Stimulated activated memory B cell treated with anti-CD40 and anti-IgM and Interleukin-4, amounts not matched to agents 10 μg/mL and 1 μg/mL and 100 μg/mL, for 72 hours (primary cell): ENCODE measurements around the gene HOOK1.

ENCODE experiments used
- ATAC-seq: fragments of 150-1000 bp; cut with Tn5 transposase; 2 replicates; pipeline ENCODE4 v1.10.0; 2021
- H3K27ac Mint-ChIP-seq: one replicate; pipeline ENCODE4 v1.8.0; 2022; ENCODE audit warnings: mild to moderate bottlenecking, mixed read lengths
- H3K27me3 Mint-ChIP-seq: one replicate; pipeline ENCODE4 v1.8.0; 2022; ENCODE audit warnings: mixed read lengths
- H3K36me3 Mint-ChIP-seq: one replicate; pipeline ENCODE4 v1.8.0; 2022; ENCODE audit warnings: mixed read lengths
- H3K4me1 Mint-ChIP-seq: one replicate; pipeline ENCODE4 v1.8.0; 2022; ENCODE audit warnings: mixed read lengths
- H3K4me3 Mint-ChIP-seq: one replicate; pipeline ENCODE4 v1.8.0; 2022; ENCODE audit warnings: mild to moderate bottlenecking, moderate library complexity, mixed read lengths
- H3K9me3 Mint-ChIP-seq: one replicate; pipeline ENCODE4 v1.8.0; 2022; ENCODE audit warnings: mixed read lengths

HOOK1 gene

DNA sequence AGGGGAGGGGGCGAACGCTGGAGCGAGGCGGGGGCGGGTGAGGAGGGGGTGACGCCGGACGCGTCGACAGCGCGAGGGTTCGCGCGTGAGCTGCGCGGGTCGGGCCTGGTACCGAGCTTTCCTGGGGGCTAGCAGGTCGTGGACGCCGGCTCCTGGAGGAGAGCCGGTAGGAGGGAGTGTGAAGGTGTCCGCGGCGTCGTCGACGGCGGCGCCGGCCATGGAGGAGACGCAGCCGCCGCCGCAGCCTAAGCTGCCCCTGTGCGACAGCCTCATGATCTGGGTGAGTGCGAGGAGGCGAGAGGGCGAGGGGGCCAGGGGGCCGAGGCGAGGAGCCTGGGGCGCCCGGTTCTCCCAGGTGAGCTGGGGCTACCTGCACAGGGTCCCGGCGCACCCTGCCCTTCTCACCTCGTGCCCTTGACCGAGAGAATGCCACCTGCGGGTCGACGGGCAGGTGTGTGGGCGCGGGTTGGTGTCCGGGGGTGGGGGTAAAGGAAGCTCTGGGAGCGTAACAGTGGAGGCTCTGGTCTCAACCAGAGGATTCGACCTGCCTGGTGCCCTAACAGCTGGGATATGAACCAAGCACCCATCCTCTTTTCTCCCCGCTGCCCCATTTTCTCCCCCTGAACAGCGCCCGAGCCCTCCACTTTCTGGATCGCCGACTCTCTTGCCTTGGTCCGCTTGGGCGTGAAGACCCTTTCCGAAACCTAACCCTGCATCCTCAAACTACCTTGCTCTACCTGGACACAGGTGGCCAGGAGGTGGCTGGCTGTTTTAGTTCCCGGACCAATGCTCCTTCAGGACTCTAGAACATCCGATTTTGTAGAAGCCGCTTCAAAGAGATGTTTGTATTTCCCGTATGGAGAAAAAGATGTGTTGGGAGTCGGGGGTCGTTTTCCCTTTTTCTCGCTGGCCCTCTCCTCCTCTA is at the start of gene HOOK1:
Gene HOOK1 (plus strand): TSS at position 49 of the 925 bp plus-strand sequence. CDS start 169 bp downstream, at position 218.
- ATAC-seq = no peak
- no peaks in the 10 kb centered on the region for H3K9me3 Mint-ChIP-seq
- H3K27ac Mint-ChIP-seq = no peak within 1 kb of the TSS
- H3K36me3 Mint-ChIP-seq = no peaks in the 10 kb centered on the region
- peaks cover 6% of the 10 kb centered on the region for H3K4me1 Mint-ChIP-seq
- no peak within 1 kb of the TSS for H3K4me3 Mint-ChIP-seq
- peaks cover 9% of the 10 kb centered on the region for H3K27me3 Mint-ChIP-seq

- Mint-ChIP-seq H3K27ac (no peak overlapping the region), H3K4me1 (no peaks in the 10 kb centered on the region), H3K9me3 (no peaks in the 10 kb centered on the region), H3K36me3 (peaks cover 5% of the 10 kb centered on the region), H3K4me3 (no peak overlapping the region), H3K27me3 (no peaks in the 10 kb centered on the region)
- no peak for ATAC-seq
Measured at GRCh38 chr1:59765011-59765730, 49.6 kb upstream of the HOOK1 start.

GRCh38 chr1:59766227-59766855 is 48.4 kb upstream of the HOOK1 start:
- H3K36me3 Mint-ChIP-seq = peaks cover 5% of the 10 kb centered on the region
- H3K27me3 Mint-ChIP-seq = no peaks in the 10 kb centered on the region
- H3K27ac Mint-ChIP-seq = no peak overlapping the region
- H3K9me3 Mint-ChIP-seq = no peaks in the 10 kb centered on the region
- H3K4me1 Mint-ChIP-seq = no peaks in the 10 kb centered on the region
- no peak for ATAC-seq
- H3K4me3 Mint-ChIP-seq = no peak overlapping the region

GRCh38 chr1:59767119-59767518 is 47.6 kb upstream of the HOOK1 start:
- no peak for ATAC-seq
- Mint-ChIP-seq H3K4me1 (no peaks in the 10 kb centered on the region), H3K27me3 (no peaks in the 10 kb centered on the region), H3K27ac (no peak overlapping the region), H3K36me3 (peaks cover 5% of the 10 kb centered on the region), H3K4me3 (no peak overlapping the region), H3K9me3 (no peaks in the 10 kb centered on the region)

- Mint-ChIP-seq H3K4me3 (no peak overlapping the region), H3K4me1 (no peaks in the 10 kb centered on the region), H3K36me3 (peaks cover 6% of the 10 kb centered on the region), H3K27me3 (no peaks in the 10 kb centered on the region), H3K27ac (no peak overlapping the region), H3K9me3 (no peaks in the 10 kb centered on the region)
- no peak for ATAC-seq
Measured at GRCh38 chr1:59768792-59769735, 45.7 kb upstream of the HOOK1 start.

- peaks cover 5% of the 10 kb centered on the region for H3K36me3 Mint-ChIP-seq
- ATAC-seq = no peak
- H3K27ac Mint-ChIP-seq = no peak overlapping the region
- no peak overlapping the region for H3K4me3 Mint-ChIP-seq
- no peaks in the 10 kb centered on the region for H3K4me1 Mint-ChIP-seq
- no peaks in the 10 kb centered on the region for H3K9me3 Mint-ChIP-seq
- H3K27me3 Mint-ChIP-seq = no peaks in the 10 kb centered on the region
Measured at GRCh38 chr1:59769736-59770095, 45.0 kb upstream of the HOOK1 start.

DNA sequence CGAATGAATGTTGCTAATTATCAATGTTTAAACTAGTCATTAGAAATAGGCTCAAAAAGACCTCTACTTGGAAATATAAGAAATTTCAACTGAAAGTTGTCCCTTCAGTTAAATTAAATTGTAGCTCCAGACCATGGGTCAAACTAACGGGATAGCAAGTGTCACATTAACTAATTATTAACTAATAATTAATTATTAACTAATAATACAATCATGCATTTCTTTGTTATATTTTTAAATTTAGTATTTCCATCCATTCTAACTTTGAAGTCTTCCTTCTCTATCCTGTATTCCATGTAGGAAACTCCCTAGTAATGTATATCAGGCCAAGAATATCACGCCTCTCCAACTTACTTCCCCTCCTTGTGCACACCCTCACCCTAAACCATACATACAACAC is 43.4 kb upstream of the HOOK1 start:
- no peak overlapping the region for H3K4me3 Mint-ChIP-seq

GRCh38 chr1:59775480-59775879 is 39.3 kb upstream of the HOOK1 start:
- Mint-ChIP-seq H3K36me3 (peaks cover 5% of the 10 kb centered on the region), H3K27ac (no peak overlapping the region)
- no peak for ATAC-seq

More for the DNA sequence above, 43.4 kb upstream of the HOOK1 start:
- Mint-ChIP-seq H3K4me1 (no peaks in the 10 kb centered on the region), H3K36me3 (peaks cover 5% of the 10 kb centered on the region), H3K27ac (no peak overlapping the region), H3K27me3 (no peaks in the 10 kb centered on the region), H3K9me3 (no peaks in the 10 kb centered on the region)
- ATAC-seq = no peak

GRCh38 chr1:59776960-59777852 is 37.5 kb upstream of the HOOK1 start:
- Mint-ChIP-seq H3K4me1 (no peaks in the 10 kb centered on the region), H3K36me3 (peaks cover 5% of the 10 kb centered on the region), H3K9me3 (no peaks in the 10 kb centered on the region), H3K4me3 (no peak overlapping the region), H3K27me3 (no peaks in the 10 kb centered on the region), H3K27ac (no peak overlapping the region)
- ATAC-seq = no peak

More at GRCh38 chr1:59775480-59775879, 39.3 kb upstream of the HOOK1 start:
- H3K4me1 Mint-ChIP-seq = no peaks in the 10 kb centered on the region
- no peaks in the 10 kb centered on the region for H3K27me3 Mint-ChIP-seq
- no peaks in the 10 kb centered on the region for H3K9me3 Mint-ChIP-seq
- no peak overlapping the region for H3K4me3 Mint-ChIP-seq

- ATAC-seq = no peak
- H3K36me3 Mint-ChIP-seq = no peaks in the 10 kb centered on the region
- H3K27me3 Mint-ChIP-seq = no peaks in the 10 kb centered on the region
- H3K9me3 Mint-ChIP-seq = no peaks in the 10 kb centered on the region
- no peak overlapping the region for H3K27ac Mint-ChIP-seq
- H3K4me1 Mint-ChIP-seq = no peaks in the 10 kb centered on the region
- H3K4me3 Mint-ChIP-seq = no peak overlapping the region
Measured at GRCh38 chr1:59779949-59780348, 34.8 kb upstream of the HOOK1 start.

- Mint-ChIP-seq H3K4me3 (no peak overlapping the region), H3K9me3 (peaks cover 24% of the 10 kb centered on the region), H3K36me3 (peaks cover 41% of the 10 kb centered on the region), H3K4me1 (no peaks in the 10 kb centered on the region), H3K27me3 (peaks cover 14% of the 10 kb centered on the region), H3K27ac (no peak overlapping the region)
- ATAC-seq = no peak
Measured at GRCh38 chr1:59788825-59789224, 25.9 kb upstream of the HOOK1 start.

- H3K9me3 Mint-ChIP-seq = peaks cover 9% of the 10 kb centered on the region
- ATAC-seq = no peak
- H3K36me3 Mint-ChIP-seq = no peaks in the 10 kb centered on the region
- H3K4me1 Mint-ChIP-seq = no peaks in the 10 kb centered on the region
- no peak overlapping the region for H3K27ac Mint-ChIP-seq
- no peak overlapping the region for H3K4me3 Mint-ChIP-seq
- H3K27me3 Mint-ChIP-seq = peaks cover 10% of the 10 kb centered on the region
Measured at GRCh38 chr1:59798600-59798999, 16.1 kb upstream of the HOOK1 start.

GRCh38 chr1:59803458-59804038 is 11.2 kb upstream of the HOOK1 start:
- no peak overlapping the region for H3K4me3 Mint-ChIP-seq
- no peak overlapping the region for H3K27ac Mint-ChIP-seq
- no peaks in the 10 kb centered on the region for H3K4me1 Mint-ChIP-seq
- H3K27me3 Mint-ChIP-seq = peaks cover 10% of the 10 kb centered on the region
- no peaks in the 10 kb centered on the region for H3K36me3 Mint-ChIP-seq
- peaks cover 3% of the 10 kb centered on the region for H3K9me3 Mint-ChIP-seq
- no peak for ATAC-seq
